HepG2 (cell line): ENCODE results near the gene ADM. TPM values are rescaled to one million over a fixed set of nuclear protein-coding genes. Genes with fewer than 3 reads are reported as not detected.

ENCODE experiments used
- AFF4 ChIP-seq: sonication (generic); formaldehyde crosslinking; IDR thresholded peaks from 2 replicates; pipeline ENCODE4 v1.4.0; 2020; ENCODE audit warnings: missing genetic modification reagents
- AHR ChIP-seq: IDR thresholded peaks from 2 replicates; pipeline ENCODE4 v1.6.1; 2018; ENCODE audit warnings: missing genetic modification reagents, missing compliant biosample characterization
- ATF2 ChIP-seq: sonication (generic); formaldehyde crosslinking; IDR thresholded peaks from 2 replicates; pipeline ENCODE4 v1.4.0; 2020; ENCODE audit warnings: missing genetic modification reagents
- CBX1 ChIP-seq: IDR thresholded peaks from one replicate; pipeline ENCODE4 v1.6.1; 2016; ENCODE audit warnings: antibody characterized with exemption, low read depth
- IRX3 ChIP-seq: sonication (generic); formaldehyde crosslinking; IDR thresholded peaks from 2 replicates; pipeline ENCODE4 v1.8.1; 2023; ENCODE audit warnings: mild to moderate bottlenecking, low read depth, missing genetic modification reagents, borderline replicate concordance
- KDM5A ChIP-seq: fragments of 200-600 bp; sonication (generic); IDR thresholded peaks from 2 replicates; pipeline ENCODE4 v1.7.0; 2018; ENCODE audit warnings: antibody characterized with exemption, mild to moderate bottlenecking, low read length, borderline replicate concordance
- MED1 ChIP-seq: sonication (generic); formaldehyde crosslinking; IDR thresholded peaks from 2 replicates; pipeline ENCODE4 v1.4.0; 2020; ENCODE audit warnings: missing genetic modification reagents
- NBN ChIP-seq: fragments of 450-650 bp; conservative IDR thresholded peaks from 2 replicates; pipeline ENCODE4 v1.6.1; 2017
- NCOA1 ChIP-seq: sonication (generic); formaldehyde crosslinking; IDR thresholded peaks from 2 replicates; pipeline ENCODE4 v1.9.0; 2021; ENCODE audit warnings: missing genetic modification reagents
- NKX3-1 ChIP-seq: sonication (generic); formaldehyde crosslinking; IDR thresholded peaks from 2 replicates; pipeline ENCODE4 v1.5.0; 2020; ENCODE audit warnings: missing genetic modification reagents
- RARA ChIP-seq: IDR thresholded peaks from 2 replicates; pipeline ENCODE4 v1.6.1; 2016; ENCODE audit warnings: missing genetic modification reagents, missing compliant biosample characterization
- RXRB ChIP-seq: IDR thresholded peaks from 2 replicates; pipeline ENCODE4 v1.6.1; 2016; ENCODE audit warnings: borderline replicate concordance, missing genetic modification reagents, missing compliant biosample characterization
- TP53 ChIP-seq: sonication (generic); formaldehyde crosslinking; conservative IDR thresholded peaks from 2 replicates; pipeline ENCODE4 v1.4.0; 2020; ENCODE audit warnings: missing genetic modification reagents
- ZNF124 ChIP-seq: sonication (generic); formaldehyde crosslinking; IDR thresholded peaks from 2 replicates; pipeline ENCODE4 v1.4.0; 2020; ENCODE audit warnings: missing genetic modification reagents
- ZNF180 ChIP-seq: sonication (generic); formaldehyde crosslinking; IDR thresholded peaks from 2 replicates; pipeline ENCODE4 v1.4.0; 2020; ENCODE audit warnings: low read depth, missing genetic modification reagents, borderline replicate concordance
- ZNF3 ChIP-seq: IDR thresholded peaks from 2 replicates; pipeline ENCODE4 v1.7.0; 2017; ENCODE audit warnings: inconsistent platforms
- ZNF343 ChIP-seq: sonication (generic); formaldehyde crosslinking; IDR thresholded peaks from 2 replicates; pipeline ENCODE4 v1.4.0; 2020; ENCODE audit warnings: mild to moderate bottlenecking, missing genetic modification reagents
- ZNF383 ChIP-seq: sonication (generic); formaldehyde crosslinking; IDR thresholded peaks from 2 replicates; pipeline ENCODE4 v1.4.0; 2020; ENCODE audit warnings: missing genetic modification reagents, mild to moderate bottlenecking, borderline replicate concordance
- ZNF614 ChIP-seq: IDR thresholded peaks from 2 replicates; pipeline ENCODE4 v1.6.1; 2018; ENCODE audit warnings: missing biosample characterization, missing genetic modification reagents, inconsistent platforms, borderline replicate concordance
- polyA plus RNA-seq, 8 experiments: library from polyadenylated mRNA; depleted of rRNA in 3 of 8; stranded (reverse) in 7 of 8; unstranded in 1 of 8; fragments of >200 nt; fragmentation: Illumina TruSeq in 4 of 8; extraction: Trizol in 4 of 8; gene quantifications; 2 replicates each; pipeline versions ENCODE4 v1.2.1 to v1.2.3, GENCODE V29; 2011 to 2016; ENCODE audit warnings: low read depth in 4 of 8, missing spikeins in 1 of 8, mixed read lengths in 1 of 8; ENCODE audit not compliant: insufficient read depth in 1 of 8
- total RNA-seq, 5 experiments: library from RNA; depleted of rRNA; stranded (reverse); fragments of >200 nt; fragmentation: Illumina TruSeq; extraction: Trizol; gene quantifications; 2 replicates each; pipeline ENCODE4 v1.2.3, GENCODE V29; 2016; ENCODE audit warnings: low read depth in 1 of 5
- TF ChIP-seq, protein P1 (sequence below): sonication (generic); formaldehyde crosslinking; IDR thresholded peaks from 2 replicates; pipeline ENCODE4 v1.4.0; 2020; ENCODE audit warnings: low read depth, mild to moderate bottlenecking, missing genetic modification reagents
- TF ChIP-seq, protein P2 (sequence below): sonication (generic); formaldehyde crosslinking; IDR thresholded peaks from 2 replicates; pipeline ENCODE4 v1.4.0; 2020; ENCODE audit warnings: missing genetic modification reagents

The ADM gene
- total and polyA plus RNA-seq, 2 of the 13 experiments (the other 11 are each of a cell fraction or from before 2014, with no cell fraction given): 10.7 to 26.1 TPM

GRCh38 chr11:10293423-10294289 lies 11.2 kb upstream of the ADM start, which contains the start of gene SBF2 (continued):
- TF ChIP-seq KDM5A (peak; percentile 57), ZNF180 (CRISPR knock-in tag) (no peak), RARA (CRISPR knock-in tag) (peak; percentile 55; the same call in 1 of the 2 replicates), NBN (no peak), RXRB (CRISPR knock-in tag) (peak; percentile 33; the same call in 1 of the 2 replicates), ZNF343 (CRISPR knock-in tag) (no peak), ZNF124 (CRISPR knock-in tag) (no peak), MED1 (CRISPR knock-in tag) (no peak; the same call in none of the 2 replicates), AFF4 (CRISPR knock-in tag) (no peak), IRX3 (CRISPR knock-in tag) (peak; percentile 47; the same call in 1 of the 2 replicates), ZNF3 (no peak), TP53 (CRISPR knock-in tag) (no peak), NCOA1 (CRISPR knock-in tag) (no peak), ATF2 (CRISPR knock-in tag) (0 out of 2 replicates have a peak, but pooled peaks have one; percentile 39), ZNF614 (CRISPR knock-in tag) (no peak), AHR (no peak), ZNF383 (no peak), CBX1 (no peak), NKX3-1 (CRISPR knock-in tag) (no peak)
- TF ChIP-seq, protein P1, sequence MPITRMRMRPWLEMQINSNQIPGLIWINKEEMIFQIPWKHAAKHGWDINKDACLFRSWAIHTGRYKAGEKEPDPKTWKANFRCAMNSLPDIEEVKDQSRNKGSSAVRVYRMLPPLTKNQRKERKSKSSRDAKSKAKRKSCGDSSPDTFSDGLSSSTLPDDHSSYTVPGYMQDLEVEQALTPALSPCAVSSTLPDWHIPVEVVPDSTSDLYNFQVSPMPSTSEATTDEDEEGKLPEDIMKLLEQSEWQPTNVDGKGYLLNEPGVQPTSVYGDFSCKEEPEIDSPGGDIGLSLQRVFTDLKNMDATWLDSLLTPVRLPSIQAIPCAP (CRISPR knock-in tag): no peak
- TF ChIP-seq, protein P2, sequence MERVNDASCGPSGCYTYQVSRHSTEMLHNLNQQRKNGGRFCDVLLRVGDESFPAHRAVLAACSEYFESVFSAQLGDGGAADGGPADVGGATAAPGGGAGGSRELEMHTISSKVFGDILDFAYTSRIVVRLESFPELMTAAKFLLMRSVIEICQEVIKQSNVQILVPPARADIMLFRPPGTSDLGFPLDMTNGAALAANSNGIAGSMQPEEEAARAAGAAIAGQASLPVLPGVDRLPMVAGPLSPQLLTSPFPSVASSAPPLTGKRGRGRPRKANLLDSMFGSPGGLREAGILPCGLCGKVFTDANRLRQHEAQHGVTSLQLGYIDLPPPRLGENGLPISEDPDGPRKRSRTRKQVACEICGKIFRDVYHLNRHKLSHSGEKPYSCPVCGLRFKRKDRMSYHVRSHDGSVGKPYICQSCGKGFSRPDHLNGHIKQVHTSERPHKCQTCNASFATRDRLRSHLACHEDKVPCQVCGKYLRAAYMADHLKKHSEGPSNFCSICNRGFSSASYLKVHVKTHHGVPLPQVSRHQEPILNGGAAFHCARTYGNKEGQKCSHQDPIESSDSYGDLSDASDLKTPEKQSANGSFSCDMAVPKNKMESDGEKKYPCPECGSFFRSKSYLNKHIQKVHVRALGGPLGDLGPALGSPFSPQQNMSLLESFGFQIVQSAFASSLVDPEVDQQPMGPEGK: peak; percentile 75
